NCI-H1417 (cell line): ENCODE data around the gene CD163L1.
"Not testable (repeated sequence)": the region's sequence is repeated elsewhere in the genome, so short reads cannot be mapped to it uniquely, and the experiment has no call there.

ENCODE experiments used
- DNase-seq, 3 experiments: peaks; one replicate each; lab custom pipeline; 2025; lab: John Stamatoyannopoulos, UW

Gene CD163L1

GRCh38 chr12:7404275-7404674 lies 39.7 kb downstream of the CD163L1 start:
- no peak for DNase-seq

- DNase-seq: no peak
Observed at GRCh38 chr12:7403466-7403865, 40.5 kb downstream of the CD163L1 start.

- DNase-seq: no peak
Observed at GRCh38 chr12:7399089-7399488, 44.9 kb downstream of the CD163L1 start.

GRCh38 chr12:7396418-7396817 lies 47.5 kb downstream of the CD163L1 start:
- no peak for DNase-seq

- no peak for DNase-seq
Observed at GRCh38 chr12:7395950-7396349, 48.0 kb downstream of the CD163L1 start.

GRCh38 chr12:7387289-7387688 lies 56.7 kb downstream of the CD163L1 start:
- no peak for DNase-seq

- DNase-seq: no peak
Observed at GRCh38 chr12:7383157-7383556, 60.8 kb downstream of the CD163L1 start.

- no peak for DNase-seq
Observed at GRCh38 chr12:7376196-7376595, 67.8 kb downstream of the CD163L1 start.

GRCh38 chr12:7375145-7375543 lies 68.8 kb downstream of the CD163L1 start:
- no peak for DNase-seq

- peak in 2 of 3 experiments; percentile 4 to 34 for DNase-seq
Observed at GRCh38 chr12:7374423-7375144, 69.4 kb downstream of the CD163L1 start.

GRCh38 chr12:7373226-7373625 lies 70.7 kb downstream of the CD163L1 start:
- no peak for DNase-seq

GRCh38 chr12:7369274-7369729 lies 74.7 kb downstream of the CD163L1 start:
- peak in 2 of 3 experiments; percentile 3 to 24 for DNase-seq

GRCh38 chr12:7362734-7363133 lies 81.2 kb downstream of the CD163L1 start:
- no peak for DNase-seq

- no peak for DNase-seq
Observed at GRCh38 chr12:7361265-7361664, 82.7 kb downstream of the CD163L1 start.

GRCh38 chr12:7354529-7354928 lies 89.4 kb downstream of the CD163L1 start:
- no peak for DNase-seq

GRCh38 chr12:7352661-7353060 lies 91.3 kb downstream of the CD163L1 start:
- no peak for DNase-seq

GRCh38 chr12:7351177-7351576 lies 92.8 kb downstream of the CD163L1 start:
- DNase-seq: no peak

- no peak for DNase-seq
Observed at GRCh38 chr12:7349418-7349817, 94.5 kb downstream of the CD163L1 start.

GRCh38 chr12:7346551-7347225 lies 97.3 kb downstream of the CD163L1 start:
- no peak for DNase-seq

GRCh38 chr12:7344833-7345606 lies 98.9 kb downstream of the CD163L1 start:
- no peak for DNase-seq

- DNase-seq: no peak
Observed at GRCh38 chr12:7339675-7340074, 104.3 kb downstream of the CD163L1 start.

- not testable (repeated sequence) for DNase-seq
Observed at GRCh38 chr12:7337790-7338189, 106.2 kb downstream of the CD163L1 start.

GRCh38 chr12:7327918-7328317 lies 116.0 kb downstream of the CD163L1 start:
- no peak for DNase-seq
